H1 (cell line): ENCODE measurements around the gene ATP11A. TPM values are rescaled to one million over a fixed set of nuclear protein-coding genes. Genes with fewer than 3 reads are reported as not detected.

Experiments used
- SIN3A ChIP-seq, 2 experiments: IDR thresholded peaks in 1 of 2; conservative IDR thresholded peaks in 1 of 2; 2 replicates each; pipeline ENCODE4 v1.6.1; 2011 to 2012; ENCODE audit warnings: low read length in 2 of 2, improper control_type of control experiment in 1 of 2, low read depth in 1 of 2, mild to moderate bottlenecking in 1 of 2
- polyA plus RNA-seq, 7 experiments: library from polyadenylated mRNA; depleted of rRNA in 3 of 7; stranded (reverse) in 5 of 7; unstranded in 2 of 7; fragments of >200 nt in 5 of 7; fragments of 200-250 nt in 2 of 7; gene quantifications; 1 replicate in 5 of 7; 2 replicates in 1 of 7; 4 replicates in 1 of 7; pipeline versions ENCODE4 v1.2.1 to v1.2.3, GENCODE V29; 2011 to 2013; ENCODE audit warnings: missing spikeins in 2 of 7, mixed read lengths in 2 of 7
- total RNA-seq: library from RNA; stranded (reverse); fragmentation: NEBNext Ultra II Directional; extraction: Animal tissue kit (Norgen Biotek cat#: 25700); gene quantifications from 2 replicates; pipeline ENCODE4 v1.2.1, GENCODE V29; 2021

The ATP11A gene
- total and polyA plus RNA-seq, 2 of the 8 experiments (the other 6 are each of a cell fraction or from before 2014, with no cell fraction given), result 28.8 to 72.9 TPM

DNA sequence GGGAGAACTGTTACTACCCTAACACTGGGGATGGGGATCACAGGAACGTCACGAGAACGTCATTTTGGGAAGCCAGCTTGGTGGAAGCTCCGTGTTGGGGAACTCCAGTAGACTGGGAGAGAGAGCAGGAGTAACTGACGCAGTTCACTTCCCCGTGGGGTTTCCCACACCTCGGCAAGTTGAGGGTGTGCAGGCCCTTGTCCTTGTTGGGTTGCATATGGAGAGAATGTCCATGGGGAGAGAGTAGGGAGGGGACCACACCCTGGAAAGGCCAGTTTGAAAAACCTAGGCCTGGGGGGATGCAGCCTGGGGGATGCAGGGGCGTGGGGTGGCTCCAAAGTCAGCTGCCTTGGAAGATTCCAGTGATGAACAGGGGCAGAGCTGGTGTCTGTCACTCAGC is 228.4 kb downstream of the ATP11A start (continued):
- no peak for TF ChIP-seq SIN3A (conservative IDR thresholded peaks at IDR 0.05 in 1 of 2, IDR thresholded peaks at IDR 0.05 in 1 of 2; ENCODE audit: low read depth in 1 of 2, low read length in 2 of 2)
- TF ChIP-seq, all 59 proteins: peak for 0
